ENCODE results near the gene DLGAP4. TPM values are rescaled to one million over a fixed set of nuclear protein-coding genes. Genes with fewer than 3 reads are reported as not detected.

The DLGAP4 gene
- total and polyA plus RNA-seq, 2 of the 13 experiments (the other 11 are each of a cell fraction or from before 2014, with no cell fraction given), result 15.2 to 26.7 TPM

DNA sequence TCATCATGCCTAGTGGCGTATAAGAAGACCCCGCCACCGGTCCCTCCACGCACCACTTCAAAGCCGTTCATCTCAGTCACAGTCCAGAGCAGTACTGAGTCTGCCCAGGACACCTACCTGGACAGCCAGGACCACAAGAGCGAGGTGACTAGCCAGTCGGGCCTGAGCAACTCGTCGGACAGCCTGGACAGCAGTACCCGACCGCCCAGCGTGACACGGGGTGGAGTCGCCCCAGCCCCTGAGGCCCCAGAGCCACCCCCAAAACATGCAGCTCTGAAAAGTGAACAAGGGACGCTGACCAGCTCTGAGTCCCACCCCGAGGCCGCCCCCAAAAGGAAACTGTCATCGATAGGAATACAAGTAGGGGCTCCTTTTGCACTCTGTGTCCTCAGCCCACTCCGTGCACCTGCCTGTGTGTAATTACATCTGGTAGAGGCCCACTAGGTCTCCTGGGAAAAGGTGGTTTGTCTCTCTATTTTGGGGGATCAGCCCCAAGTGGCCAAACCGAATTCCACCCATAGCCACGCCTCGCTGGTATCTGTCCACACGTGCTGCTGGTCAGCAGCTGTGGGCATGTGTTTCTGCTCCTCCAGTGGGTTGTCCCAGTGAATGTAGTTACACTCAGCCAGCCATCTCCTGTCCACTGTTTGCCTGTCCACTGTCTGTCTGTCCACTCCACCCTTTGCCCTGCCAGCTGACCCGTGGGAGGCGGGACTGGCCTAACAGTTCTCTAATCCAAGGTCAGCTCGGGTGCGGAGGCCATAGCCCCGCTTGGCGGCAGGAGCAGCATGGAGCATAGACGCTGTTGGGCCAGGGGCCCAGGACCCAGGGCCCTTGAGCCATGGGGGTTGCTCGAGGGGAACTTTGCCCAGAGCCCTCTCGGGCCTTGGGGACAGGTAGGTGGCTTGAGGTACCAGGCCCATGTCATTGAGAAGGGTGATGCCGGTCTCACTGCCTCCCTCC lies 190.8 kb downstream of the DLGAP4 start (continued):
- TF ChIP-seq HDAC2 (CRISPR knock-in tag; IDR thresholded peaks at IDR 0.05) (no peak), ZC3H13 (CRISPR knock-in tag; IDR thresholded peaks at IDR 0.05) (peak; percentile 59; the same call in 1 of the 2 replicates), FOSL1 (CRISPR knock-in tag; IDR thresholded peaks at IDR 0.05; ENCODE audit: borderline replicate concordance) (no peak), GABPA (IDR thresholded peaks at IDR 0.05; ENCODE audit: low read depth, low read length) (no peak), GABPA (CRISPR knock-in tag; IDR thresholded peaks at IDR 0.05; ENCODE audit: low read depth) (no peak), ATF1 (CRISPR knock-in tag; IDR thresholded peaks at IDR 0.05) (no peak), ZNF136 (CRISPR knock-in tag; IDR thresholded peaks at IDR 0.05; ENCODE audit: low read depth) (no peak), TOPORS (CRISPR knock-in tag; IDR thresholded peaks at IDR 0.05) (peak; percentile 38; the same call in 1 of the 2 replicates), RBM39 (IDR thresholded peaks at IDR 0.05; ENCODE audit: low read depth, low read length, poor library complexity, severe bottlenecking) (no peak), ZNF891 (CRISPR knock-in tag; IDR thresholded peaks at IDR 0.05) (no peak), NFIC (IDR thresholded peaks at IDR 0.05; ENCODE audit: low read length) (no peak), NFKBIZ (CRISPR knock-in tag; IDR thresholded peaks at IDR 0.05) (no peak), ZNF24 (IDR thresholded peaks at IDR 0.05) (no peak), POLR2AphosphoS2 (IDR thresholded peaks at IDR 0.05; ENCODE audit: low read depth, low read length) (no peak), RCOR2 (CRISPR knock-in tag; IDR thresholded peaks at IDR 0.05) (no peak), MTA1 (CRISPR knock-in tag; IDR thresholded peaks at IDR 0.05; ENCODE audit: borderline replicate concordance) (peak; percentile 24; the same call in 1 of the 2 replicates), ZNF879 (CRISPR knock-in tag; IDR thresholded peaks at IDR 0.05) (no peak), ZNF350 (CRISPR knock-in tag; IDR thresholded peaks at IDR 0.05; ENCODE audit: borderline replicate concordance, low read depth) (no peak), ZFP90 (CRISPR knock-in tag; IDR thresholded peaks at IDR 0.05; ENCODE audit: borderline replicate concordance) (no peak), ZNF496 (CRISPR knock-in tag; IDR thresholded peaks at IDR 0.05; ENCODE audit: insufficient replicate concordance) (no peak), ZBTB7B (CRISPR knock-in tag; IDR thresholded peaks at IDR 0.05) (no peak), GATAD1 (CRISPR knock-in tag; IDR thresholded peaks at IDR 0.05) (no peak)
- TF ChIP-seq, protein P1, sequence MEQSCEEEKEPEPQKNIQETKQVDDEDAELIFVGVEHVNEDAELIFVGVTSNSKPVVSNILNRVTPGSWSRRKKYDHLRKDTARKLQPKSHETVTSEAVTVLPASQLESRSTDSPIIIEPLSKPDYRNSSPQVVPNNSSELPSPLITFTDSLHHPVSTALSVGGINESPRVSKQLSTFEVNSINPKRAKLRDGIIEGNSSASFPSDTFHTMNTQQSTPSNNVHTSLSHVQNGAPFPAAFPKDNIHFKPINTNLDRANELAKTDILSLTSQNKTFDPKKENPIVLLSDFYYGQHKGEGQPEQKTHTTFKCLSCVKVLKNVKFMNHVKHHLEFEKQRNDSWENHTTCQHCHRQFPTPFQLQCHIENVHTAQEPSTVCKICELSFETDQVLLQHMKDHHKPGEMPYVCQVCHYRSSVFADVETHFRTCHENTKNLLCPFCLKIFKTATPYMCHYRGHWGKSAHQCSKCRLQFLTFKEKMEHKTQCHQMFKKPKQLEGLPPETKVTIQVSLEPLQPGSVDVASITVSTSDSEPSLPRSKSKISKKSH (CRISPR knock-in tag; IDR thresholded peaks at IDR 0.05; ENCODE audit: borderline replicate concordance), result no peak
- TF ChIP-seq, protein P2, sequence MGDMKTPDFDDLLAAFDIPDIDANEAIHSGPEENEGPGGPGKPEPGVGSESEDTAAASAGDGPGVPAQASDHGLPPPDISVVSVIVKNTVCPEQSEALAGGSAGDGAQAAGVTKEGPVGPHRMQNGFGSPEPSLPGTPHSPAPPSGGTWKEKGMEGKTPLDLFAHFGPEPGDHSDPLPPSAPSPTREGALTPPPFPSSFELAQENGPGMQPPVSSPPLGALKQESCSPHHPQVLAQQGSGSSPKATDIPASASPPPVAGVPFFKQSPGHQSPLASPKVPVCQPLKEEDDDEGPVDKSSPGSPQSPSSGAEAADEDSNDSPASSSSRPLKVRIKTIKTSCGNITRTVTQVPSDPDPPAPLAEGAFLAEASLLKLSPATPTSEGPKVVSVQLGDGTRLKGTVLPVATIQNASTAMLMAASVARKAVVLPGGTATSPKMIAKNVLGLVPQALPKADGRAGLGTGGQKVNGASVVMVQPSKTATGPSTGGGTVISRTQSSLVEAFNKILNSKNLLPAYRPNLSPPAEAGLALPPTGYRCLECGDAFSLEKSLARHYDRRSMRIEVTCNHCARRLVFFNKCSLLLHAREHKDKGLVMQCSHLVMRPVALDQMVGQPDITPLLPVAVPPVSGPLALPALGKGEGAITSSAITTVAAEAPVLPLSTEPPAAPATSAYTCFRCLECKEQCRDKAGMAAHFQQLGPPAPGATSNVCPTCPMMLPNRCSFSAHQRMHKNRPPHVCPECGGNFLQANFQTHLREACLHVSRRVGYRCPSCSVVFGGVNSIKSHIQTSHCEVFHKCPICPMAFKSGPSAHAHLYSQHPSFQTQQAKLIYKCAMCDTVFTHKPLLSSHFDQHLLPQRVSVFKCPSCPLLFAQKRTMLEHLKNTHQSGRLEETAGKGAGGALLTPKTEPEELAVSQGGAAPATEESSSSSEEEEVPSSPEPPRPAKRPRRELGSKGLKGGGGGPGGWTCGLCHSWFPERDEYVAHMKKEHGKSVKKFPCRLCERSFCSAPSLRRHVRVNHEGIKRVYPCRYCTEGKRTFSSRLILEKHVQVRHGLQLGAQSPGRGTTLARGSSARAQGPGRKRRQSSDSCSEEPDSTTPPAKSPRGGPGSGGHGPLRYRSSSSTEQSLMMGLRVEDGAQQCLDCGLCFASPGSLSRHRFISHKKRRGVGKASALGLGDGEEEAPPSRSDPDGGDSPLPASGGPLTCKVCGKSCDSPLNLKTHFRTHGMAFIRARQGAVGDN (CRISPR knock-in tag; IDR thresholded peaks at IDR 0.05), result peak; percentile 61; the same call in 1 of the 2 replicates

Data from HepG2 (cell line).